Lower lobe of right lung (tissue), 2 donors: ENCODE data around the gene CTAGE9. TPM values are rescaled to one million over a fixed set of nuclear protein-coding genes. Genes with fewer than 3 reads are reported as not detected.
"Not testable (repeated sequence)": the region's sequence is repeated elsewhere in the genome, so short reads cannot be mapped to it uniquely, and the experiment has no call there.

Experiments used
- ATAC-seq, 2 donors: fragments of 200-7000 bp; cut with Tn5 transposase; one replicate each; pipeline ENCODE4 v1.9.1; 2020 to 2022; ENCODE audit warnings: mild to moderate bottlenecking in 2 of 2, moderate library complexity in 2 of 2
- DNase-seq: peaks from one replicate; pipeline ENCODE4 v3.0.0-alpha.2; 2020
- H3K27ac ChIP-seq: fragments of 200-600 bp; one replicate; pipeline ENCODE4 v1.8.0; 2022
- H3K27me3 ChIP-seq: fragments of 200-600 bp; one replicate; pipeline ENCODE4 v1.8.0; 2022; ENCODE audit warnings: low read depth
- H3K36me3 ChIP-seq: fragments of 200-600 bp; one replicate; pipeline ENCODE4 v1.8.0; 2022; ENCODE audit warnings: mild to moderate bottlenecking
- H3K4me1 ChIP-seq: fragments of 200-600 bp; one replicate; pipeline ENCODE4 v1.8.0; 2022
- H3K4me3 ChIP-seq: fragments of 200-600 bp; one replicate; pipeline ENCODE4 v1.8.0; 2022; ENCODE audit warnings: mild to moderate bottlenecking
- H3K9me3 ChIP-seq: fragments of 200-600 bp; one replicate; pipeline ENCODE4 v1.8.0; 2022
- CTCF ChIP-seq: fragments of 200-600 bp; IDR thresholded peaks from one replicate; pipeline ENCODE4 v1.8.0; 2022; ENCODE audit warnings: antibody characterized with exemption, mild to moderate bottlenecking
- intact Hi-C: fragments of 100-400 bp; cut with DNase I; formaldehyde crosslinking; loops from one replicate; pipeline ENCODE4 v1.11.0; 2022
- total RNA-seq: library from RNA; stranded (reverse); fragmentation: NEBNext Ultra II Directional; extraction: Animal tissue kit (Norgen Biotek cat#: 25700); gene quantifications from one replicate; pipeline ENCODE4 v1.2.1, GENCODE V29; 2021
- donor health status: DM: no; HTN: yes; CAD: no; lungs with severe emphysema.

Gene CTAGE9
- total RNA-seq, 1 donor from 2014 or later, result not detected

GRCh38 chr6:131727868-131728267 is 17.1 kb upstream of the CTAGE9 start:
- Histone ChIP-seq H3K27ac (no peak overlapping the region), H3K27me3 (no peaks in the 10 kb centered on the region), H3K4me1 (no peaks in the 10 kb centered on the region), H3K4me3 (no peak overlapping the region), H3K9me3 (no peaks in the 10 kb centered on the region), H3K36me3 (no peaks in the 10 kb centered on the region)
- DNase-seq (no peak), ATAC-seq (no peak)
- intact Hi-C loops, result no loop called here
- TF ChIP-seq CTCF, result no peak

- H3K4me1 ChIP-seq, result no peaks in the 10 kb centered on the region
- H3K4me3 ChIP-seq, result no peak overlapping the region
- no peaks in the 10 kb centered on the region for H3K27me3 ChIP-seq
- no peaks in the 10 kb centered on the region for H3K9me3 ChIP-seq
- H3K27ac ChIP-seq, result no peak overlapping the region
- TF ChIP-seq CTCF, result no peak
- ATAC-seq (no peak), DNase-seq (no peak)
- intact Hi-C loops, result no loop called here
- no peaks in the 10 kb centered on the region for H3K36me3 ChIP-seq
Measured at GRCh38 chr6:131727467-131727866, 16.6 kb upstream of the CTAGE9 start.

- no peak for DNase-seq
- H3K4me3 ChIP-seq, result no peak overlapping the region
- H3K36me3 ChIP-seq, result no peaks in the 10 kb centered on the region
- no peaks in the 10 kb centered on the region for H3K9me3 ChIP-seq
- H3K27me3 ChIP-seq, result no peaks in the 10 kb centered on the region
- intact Hi-C loops, result no loop called here
- TF ChIP-seq CTCF, result no peak
- no peaks in the 10 kb centered on the region for H3K4me1 ChIP-seq
- no peak overlapping the region for H3K27ac ChIP-seq
- no peak for ATAC-seq
Measured at GRCh38 chr6:131724114-131724513, 13.3 kb upstream of the CTAGE9 start.

GRCh38 chr6:131721161-131721560 is 10.3 kb upstream of the CTAGE9 start:
- Histone ChIP-seq H3K27me3 (no peaks in the 10 kb centered on the region), H3K36me3 (no peaks in the 10 kb centered on the region), H3K9me3 (no peaks in the 10 kb centered on the region), H3K4me3 (no peak overlapping the region), H3K27ac (no peak overlapping the region), H3K4me1 (no peaks in the 10 kb centered on the region)
- TF ChIP-seq CTCF, result no peak
- no peak for DNase-seq
- ATAC-seq, result no peak
- intact Hi-C loops, result no loop called here

- no peak for TF ChIP-seq CTCF
- intact Hi-C loops, result no loop called here
- Histone ChIP-seq H3K27me3 (no peaks in the 10 kb centered on the region), H3K27ac (no peak overlapping the region), H3K36me3 (no peaks in the 10 kb centered on the region), H3K4me1 (no peaks in the 10 kb centered on the region), H3K4me3 (no peak overlapping the region), H3K9me3 (no peaks in the 10 kb centered on the region)
- no peak for DNase-seq
- ATAC-seq, result no peak
Measured at GRCh38 chr6:131717836-131718542, 7.2 kb upstream of the CTAGE9 start.

GRCh38 chr6:131715567-131715966 is 4.8 kb upstream of the CTAGE9 start:
- H3K27ac ChIP-seq, DNase-seq, intact Hi-C loops, H3K4me1 ChIP-seq, H3K36me3 ChIP-seq, H3K9me3 ChIP-seq, H3K27me3 ChIP-seq, H3K4me3 ChIP-seq: not testable (repeated sequence)
- ATAC-seq, result peak in 1 of 2 donors; percentile 35

GRCh38 chr6:131703905-131704304 is 6.9 kb downstream of the CTAGE9 start:
- DNase-seq, H3K4me3 ChIP-seq, H3K27me3 ChIP-seq, H3K4me1 ChIP-seq, H3K36me3 ChIP-seq, ATAC-seq, intact Hi-C loops, H3K9me3 ChIP-seq, H3K27ac ChIP-seq: not testable (repeated sequence)

GRCh38 chr6:131700851-131701250 is 10.0 kb downstream of the CTAGE9 start:
- intact Hi-C loops, H3K9me3 ChIP-seq, DNase-seq, H3K27ac ChIP-seq, H3K27me3 ChIP-seq, H3K4me1 ChIP-seq, H3K4me3 ChIP-seq, H3K36me3 ChIP-seq: not testable (repeated sequence)
- peak in 1 of 2 donors; percentile 18 for ATAC-seq
